ENCODE measurements around the gene PHF5A. TPM values are rescaled to one million over a fixed set of nuclear protein-coding genes. Genes with fewer than 3 reads are reported as not detected.
A peak's percentile ranks its signal among the peaks of the same experiment; 100 is the strongest.
"Not testable (repeated sequence)": the region's sequence is repeated elsewhere in the genome, so short reads cannot be mapped to it uniquely, and the experiment has no call there.

The PHF5A gene
- total RNA-seq, 1 experiment from 2014 or later: 80.0 TPM

DNA sequence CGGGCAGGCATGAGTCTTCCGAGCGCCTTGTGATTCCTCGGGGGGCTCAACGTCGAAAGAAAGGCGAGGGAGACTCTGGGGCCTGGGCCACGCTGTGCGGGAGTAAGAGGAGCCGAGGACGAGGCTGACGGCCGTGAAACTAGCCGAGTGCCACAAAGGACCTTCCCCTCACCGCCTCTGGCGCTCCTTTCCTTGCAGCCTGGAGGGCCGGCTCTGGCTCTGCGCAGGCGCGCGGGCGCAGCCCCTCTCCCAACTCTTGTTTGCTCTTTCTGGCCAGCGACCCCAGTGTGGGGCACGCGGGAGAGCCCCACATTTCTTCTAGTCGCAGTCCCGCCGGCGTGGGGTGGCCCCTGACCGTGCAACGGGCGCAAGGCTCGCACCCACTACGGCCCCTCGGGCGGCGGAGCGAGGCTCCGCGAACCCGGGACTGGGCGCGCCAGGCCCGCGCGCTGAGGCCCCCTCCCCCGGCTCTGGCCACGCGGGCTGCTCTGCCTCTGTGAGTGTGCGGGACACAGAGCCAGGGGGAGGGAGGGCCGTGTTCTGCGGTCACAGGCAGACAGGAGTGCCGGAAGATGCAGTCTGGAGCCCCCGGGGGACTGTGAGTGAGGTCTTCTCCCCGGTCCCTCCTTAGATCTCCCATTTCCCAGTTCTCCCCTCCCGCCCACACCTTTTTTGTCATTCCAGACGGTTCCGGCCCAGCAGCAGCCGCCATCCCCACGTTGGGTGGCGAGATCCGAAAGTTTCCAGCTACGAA is 20.9 kb downstream of the PHF5A start:
- DNase-seq (ENCODE audit: low spot score): peak; percentile 37

- DNase-seq (ENCODE audit: low spot score): peak; percentile 90
Observed at GRCh38 chr22:41446639-41447434, 21.7 kb downstream of the PHF5A start, which contains the start of gene TOB2. Gene TOB2 (minus strand): TSS chr22:41446801. CDS start chr22:41437345, 9,456 bp downstream.

DNA sequence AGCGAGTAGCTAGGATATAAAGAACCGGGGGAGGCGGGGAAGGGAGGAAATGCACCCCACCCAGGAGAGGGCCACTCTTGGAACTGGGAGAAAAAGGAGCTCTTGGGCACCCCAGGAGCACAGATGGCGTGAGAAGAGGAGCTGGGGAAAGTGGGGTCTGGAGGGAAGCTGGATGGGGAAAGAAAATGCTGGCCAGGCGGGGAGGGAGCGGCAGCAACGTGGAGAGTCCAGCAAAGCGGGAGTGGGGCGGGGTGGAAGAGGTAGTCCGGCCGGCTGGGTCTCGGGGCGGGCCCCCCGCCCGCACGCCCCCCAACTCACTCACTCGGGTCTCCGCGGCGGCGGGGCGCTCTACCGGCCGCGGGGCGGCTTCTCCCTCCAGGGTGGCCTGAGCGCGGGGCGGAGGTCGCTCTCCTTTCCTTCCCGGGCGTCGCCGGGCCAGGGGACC is 22.4 kb downstream of the PHF5A start:
- no peak for DNase-seq (ENCODE audit: low spot score)

DNA sequence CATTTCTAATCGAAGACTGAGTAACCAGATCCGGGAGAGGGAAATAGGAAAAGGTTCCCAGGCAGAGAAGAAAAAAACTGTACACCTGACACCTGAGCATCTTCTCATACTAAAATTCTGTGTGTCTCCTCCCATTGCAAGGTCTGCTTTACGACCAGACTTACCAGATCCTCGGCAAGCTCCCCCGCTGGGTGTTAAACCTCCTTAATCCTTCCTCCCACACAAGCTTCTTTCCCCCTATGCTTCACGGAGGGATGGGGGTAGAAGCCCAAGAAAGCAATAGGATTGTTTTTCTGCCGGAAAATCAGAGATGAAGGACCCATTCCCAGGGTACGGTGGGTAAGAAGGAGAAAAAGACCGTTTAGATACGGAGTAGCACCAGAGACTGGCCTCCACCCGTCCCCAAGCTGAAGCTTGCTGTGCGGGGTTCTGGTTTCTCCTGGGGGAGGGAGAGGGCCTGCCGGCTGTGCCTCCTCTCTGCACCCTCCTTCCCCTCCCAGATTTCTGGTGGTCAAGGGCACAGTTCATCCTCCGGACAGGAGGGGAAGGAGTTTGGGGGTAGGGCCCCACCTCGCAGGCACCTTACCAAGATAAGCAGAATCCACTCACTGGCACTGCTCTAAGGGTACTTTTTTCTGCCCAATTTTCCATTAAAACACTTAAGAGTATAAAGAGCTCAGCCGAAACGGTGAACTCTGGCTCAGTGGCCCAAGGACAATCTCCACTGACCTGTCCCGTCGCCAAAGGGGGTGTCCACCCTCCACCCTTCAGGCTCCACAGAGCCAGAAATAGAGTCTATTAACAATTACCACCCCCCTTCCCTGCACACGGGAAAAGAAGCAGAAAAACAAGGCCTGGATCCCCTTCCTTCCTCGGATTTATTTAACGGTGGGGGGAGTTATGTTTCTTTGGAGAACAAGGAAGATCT is 23.1 kb downstream of the PHF5A start:
- DNase-seq (ENCODE audit: low spot score): no peak

DNA sequence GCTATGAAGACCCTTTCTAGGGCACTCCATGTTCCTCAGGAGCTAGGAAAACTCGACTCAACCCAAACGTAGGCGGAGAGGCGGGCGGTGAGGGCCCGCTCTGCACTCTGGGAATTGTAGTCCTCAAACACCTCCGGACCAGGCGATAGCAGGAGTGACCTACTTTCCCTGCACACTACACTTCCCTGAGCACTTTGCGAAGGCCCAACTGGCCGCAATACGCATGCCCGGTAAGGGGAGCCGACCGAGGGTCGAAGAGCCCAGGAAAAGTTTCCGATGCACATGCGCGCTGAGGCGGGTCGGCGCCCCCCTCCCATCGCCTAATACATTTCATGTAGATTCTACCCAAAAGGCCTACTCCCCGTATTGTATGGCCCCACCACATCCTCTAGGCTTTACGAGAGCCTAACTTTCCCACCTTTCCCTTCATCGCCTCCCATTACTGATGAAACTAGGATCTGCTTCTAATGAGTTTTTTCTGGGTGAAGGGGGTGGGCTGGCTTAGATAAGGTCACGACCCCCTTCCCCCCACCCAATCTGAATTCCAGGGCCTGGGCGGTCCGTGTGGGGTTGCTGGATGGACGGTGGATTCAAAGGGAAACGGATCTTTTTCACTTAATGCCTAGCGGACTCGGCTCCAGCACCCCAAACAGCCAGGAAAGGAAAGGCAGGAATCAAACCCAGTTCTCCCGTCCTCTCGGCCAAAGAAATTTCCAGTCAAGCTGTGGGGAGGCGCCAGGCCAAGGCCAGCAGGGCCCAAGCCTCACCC is 23.9 kb downstream of the PHF5A start:
- DNase-seq (ENCODE audit: low spot score): peak; percentile 97

- DNase-seq (ENCODE audit: low spot score): no peak
Observed at GRCh38 chr22:41442240-41442792, 26.2 kb downstream of the PHF5A start.

- not testable (repeated sequence) for DNase-seq (ENCODE audit: low spot score)
Observed at GRCh38 chr22:41440511-41440910, 28.0 kb downstream of the PHF5A start.

GRCh38 chr22:41437198-41437597 is 31.3 kb downstream of the PHF5A start:
- no peak for DNase-seq (ENCODE audit: low spot score)

- DNase-seq (ENCODE audit: low spot score): no peak
Observed at GRCh38 chr22:41436322-41437113, 32.0 kb downstream of the PHF5A start.

- DNase-seq (ENCODE audit: low spot score): no peak
Observed at GRCh38 chr22:41435560-41435959, 32.9 kb downstream of the PHF5A start.

GRCh38 chr22:41434361-41435003 is 34.0 kb downstream of the PHF5A start:
- not testable (repeated sequence) for DNase-seq (ENCODE audit: low spot score)

- not testable (repeated sequence) for DNase-seq (ENCODE audit: low spot score)
Observed at GRCh38 chr22:41433480-41433879, 35.0 kb downstream of the PHF5A start.

- no peak for DNase-seq (ENCODE audit: low spot score)
Observed at GRCh38 chr22:41431656-41432055, 36.8 kb downstream of the PHF5A start.

GRCh38 chr22:41429951-41430332 is 38.5 kb downstream of the PHF5A start:
- no peak for DNase-seq (ENCODE audit: low spot score)

- DNase-seq (ENCODE audit: low spot score): no peak
Observed at GRCh38 chr22:41429232-41429950, 39.1 kb downstream of the PHF5A start.

DNA sequence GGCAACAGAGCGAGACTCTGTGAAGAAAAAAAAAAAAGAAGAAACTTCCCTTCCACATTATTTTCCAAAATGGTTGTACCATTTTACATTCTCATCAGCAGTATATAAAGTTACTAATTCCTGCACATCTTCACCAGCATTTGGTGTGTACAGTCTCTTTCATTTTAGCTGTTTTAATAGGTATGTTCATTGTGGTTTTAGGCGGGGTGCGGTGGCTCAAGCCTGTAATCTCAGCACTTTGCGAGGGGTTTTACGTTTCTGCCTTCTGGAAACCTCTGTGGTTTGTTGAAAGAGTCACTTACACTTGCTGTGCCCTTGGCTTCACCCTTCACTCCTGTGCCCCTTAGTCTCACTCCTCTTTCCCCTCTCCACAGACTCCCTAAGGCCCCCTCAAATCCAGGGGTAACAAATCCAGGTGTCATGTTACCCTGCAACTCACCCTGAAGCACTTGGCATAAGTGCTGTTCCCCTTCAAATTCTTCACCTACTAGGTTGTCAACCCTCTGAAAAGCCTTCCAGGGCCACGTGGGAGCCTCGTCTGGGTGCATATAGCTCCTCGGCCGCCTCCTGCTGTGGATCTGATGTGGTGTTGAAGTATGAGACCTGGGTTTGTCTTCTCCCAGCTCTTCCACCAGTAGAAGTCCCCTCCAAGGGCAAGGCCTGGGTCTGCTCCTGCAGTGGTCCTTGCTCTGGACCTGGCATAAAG is 42.7 kb downstream of the PHF5A start:
- DNase-seq (ENCODE audit: low spot score): no peak

GRCh38 chr22:41418717-41419116 is 49.8 kb downstream of the PHF5A start:
- no peak for DNase-seq (ENCODE audit: low spot score)
